ENCODE results near the gene MACROD2. TPM values are rescaled to one million over a fixed set of nuclear protein-coding genes. Genes with fewer than 3 reads are reported as not detected.

MACROD2 gene
- total RNA-seq, 3 donors from 2014 or later: 3.2 to 7.6 (median 6.4) TPM

DNA sequence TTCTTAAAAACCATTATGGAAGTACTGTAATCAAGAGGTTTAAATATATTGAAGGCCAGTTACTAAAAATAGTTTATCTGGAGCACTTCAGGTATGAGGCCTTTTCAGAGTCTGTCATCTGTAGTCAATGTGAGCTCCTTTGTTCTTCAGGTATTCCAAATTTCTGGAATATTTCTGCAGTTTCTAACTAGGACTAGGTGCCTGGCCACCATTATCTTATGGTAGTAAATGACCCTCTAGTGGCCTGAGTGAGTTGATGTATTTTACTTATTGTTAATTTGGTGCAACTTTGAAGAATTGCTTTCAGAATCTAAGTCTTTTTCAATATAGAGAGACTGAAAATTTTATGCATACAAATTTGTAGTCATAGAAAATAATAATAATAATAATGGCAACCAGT is 437.3 kb downstream of the MACROD2 start:
- TF ChIP-seq, protein P1, sequence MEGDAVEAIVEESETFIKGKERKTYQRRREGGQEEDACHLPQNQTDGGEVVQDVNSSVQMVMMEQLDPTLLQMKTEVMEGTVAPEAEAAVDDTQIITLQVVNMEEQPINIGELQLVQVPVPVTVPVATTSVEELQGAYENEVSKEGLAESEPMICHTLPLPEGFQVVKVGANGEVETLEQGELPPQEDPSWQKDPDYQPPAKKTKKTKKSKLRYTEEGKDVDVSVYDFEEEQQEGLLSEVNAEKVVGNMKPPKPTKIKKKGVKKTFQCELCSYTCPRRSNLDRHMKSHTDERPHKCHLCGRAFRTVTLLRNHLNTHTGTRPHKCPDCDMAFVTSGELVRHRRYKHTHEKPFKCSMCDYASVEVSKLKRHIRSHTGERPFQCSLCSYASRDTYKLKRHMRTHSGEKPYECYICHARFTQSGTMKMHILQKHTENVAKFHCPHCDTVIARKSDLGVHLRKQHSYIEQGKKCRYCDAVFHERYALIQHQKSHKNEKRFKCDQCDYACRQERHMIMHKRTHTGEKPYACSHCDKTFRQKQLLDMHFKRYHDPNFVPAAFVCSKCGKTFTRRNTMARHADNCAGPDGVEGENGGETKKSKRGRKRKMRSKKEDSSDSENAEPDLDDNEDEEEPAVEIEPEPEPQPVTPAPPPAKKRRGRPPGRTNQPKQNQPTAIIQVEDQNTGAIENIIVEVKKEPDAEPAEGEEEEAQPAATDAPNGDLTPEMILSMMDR (IDR thresholded peaks at IDR 0.05): no peak
- ATAC-seq (no peak), DNase-seq (no peak)
- H3K4me1 ChIP-seq (ENCODE audit: low read depth): no peaks in the 10 kb centered on the region
- intact Hi-C loops (cut with DNase I, micrococcal nuclease): no loop called here
- H3K9me3 ChIP-seq: no peaks in the 10 kb centered on the region
- no peak overlapping the region for H3K4me3 ChIP-seq
- no peaks in the 10 kb centered on the region for H3K36me3 ChIP-seq (ENCODE audit: low read depth)

DNA sequence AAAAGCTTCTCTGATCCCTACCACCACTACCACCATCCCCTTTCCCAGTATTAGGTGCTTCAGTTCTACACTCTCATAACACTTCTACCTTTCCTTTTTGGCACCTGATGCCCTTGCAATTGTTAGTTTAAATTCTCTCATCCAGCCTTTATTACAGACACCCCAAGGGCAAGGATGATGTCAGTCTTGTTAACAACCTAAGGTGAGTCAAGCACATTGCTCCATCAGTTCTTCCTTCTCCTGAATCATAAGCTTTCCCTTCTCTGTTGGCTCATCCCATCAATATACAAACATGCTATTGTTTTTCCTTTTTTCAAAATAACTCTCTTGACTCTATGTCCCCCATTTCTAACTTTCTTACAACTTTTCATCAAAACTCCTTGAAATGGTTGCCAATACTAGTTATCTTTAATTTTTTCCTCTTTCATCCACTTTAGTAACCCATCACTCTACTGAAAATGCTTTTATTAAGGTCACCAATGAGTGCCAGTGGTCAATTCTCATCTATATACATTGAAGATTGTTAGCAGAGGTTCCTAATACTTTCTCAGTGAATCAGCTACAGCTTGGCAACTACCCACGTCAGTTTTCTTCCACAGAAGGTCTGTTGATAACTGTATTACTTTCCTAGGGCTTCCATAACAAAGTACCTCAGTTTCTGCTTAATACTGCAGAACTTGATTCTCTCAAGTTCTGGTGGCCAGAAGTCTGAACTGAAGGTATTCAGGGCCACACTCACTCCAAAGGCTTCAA is 439.2 kb downstream of the MACROD2 start:
- Histone ChIP-seq H3K4me1 (ENCODE audit: low read depth) (no peaks in the 10 kb centered on the region), H3K9me3 (no peaks in the 10 kb centered on the region), H3K4me3 (no peak overlapping the region), H3K36me3 (ENCODE audit: low read depth) (no peaks in the 10 kb centered on the region)
- ATAC-seq: no peak
- TF ChIP-seq, protein P1 (IDR thresholded peaks at IDR 0.05): no peak
- DNase-seq: no peak
- intact Hi-C loops (cut with DNase I, micrococcal nuclease): no loop called here

DNA sequence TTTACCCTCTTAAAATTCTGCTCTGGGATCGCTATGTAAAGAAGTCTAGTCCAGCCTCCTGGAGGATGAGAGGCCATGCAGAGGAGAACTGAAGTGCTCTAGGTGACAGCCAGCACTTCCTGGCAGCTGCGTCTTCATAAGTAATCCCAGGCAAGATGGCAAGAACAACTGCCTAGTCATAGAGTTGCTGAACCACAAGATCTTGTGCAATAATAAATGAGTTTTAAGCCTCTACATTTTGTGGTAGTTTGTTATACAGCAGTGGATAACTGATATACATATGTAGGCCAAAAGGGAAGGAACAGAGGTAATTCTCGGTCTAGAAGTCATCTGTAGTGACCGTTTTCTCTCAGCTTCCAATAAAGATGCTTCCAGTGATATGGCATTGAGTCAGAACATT is 445.9 kb downstream of the MACROD2 start:
- DNase-seq (no peak), ATAC-seq (no peak)
- no peaks in the 10 kb centered on the region for H3K4me1 ChIP-seq (ENCODE audit: low read depth)
- TF ChIP-seq, protein P1 (IDR thresholded peaks at IDR 0.05): no peak
- H3K36me3 ChIP-seq (ENCODE audit: low read depth): no peaks in the 10 kb centered on the region
- H3K4me3 ChIP-seq: no peak overlapping the region
- H3K9me3 ChIP-seq: no peaks in the 10 kb centered on the region
- intact Hi-C loops (cut with DNase I, micrococcal nuclease): no loop called here

DNA sequence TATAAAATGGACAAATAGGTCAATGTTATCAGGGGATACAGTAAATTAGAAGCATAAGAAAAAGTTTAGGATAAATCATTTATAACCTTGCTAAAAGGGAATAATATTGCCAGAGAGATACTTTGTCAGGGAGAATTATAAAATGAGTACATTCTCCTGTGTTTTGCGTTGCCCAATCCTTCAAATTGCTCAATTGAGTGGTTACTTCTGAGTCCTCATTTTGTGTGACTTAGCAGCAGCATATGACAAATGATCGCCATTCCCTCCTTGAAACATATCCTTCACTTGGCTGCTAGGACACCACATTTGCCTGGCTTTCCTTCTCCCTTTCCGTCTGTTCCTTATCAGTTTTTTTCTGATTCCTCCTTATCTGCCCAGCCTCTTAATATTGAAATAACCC is 448.8 kb downstream of the MACROD2 start:
- no peak overlapping the region for H3K4me3 ChIP-seq
- no peaks in the 10 kb centered on the region for H3K9me3 ChIP-seq
- intact Hi-C loops (cut with DNase I, micrococcal nuclease): no loop called here
- DNase-seq (no peak), ATAC-seq (no peak)
- TF ChIP-seq, protein P1 (IDR thresholded peaks at IDR 0.05): no peak
- no peaks in the 10 kb centered on the region for H3K36me3 ChIP-seq (ENCODE audit: low read depth)
- H3K4me1 ChIP-seq (ENCODE audit: low read depth): no peaks in the 10 kb centered on the region

DNA sequence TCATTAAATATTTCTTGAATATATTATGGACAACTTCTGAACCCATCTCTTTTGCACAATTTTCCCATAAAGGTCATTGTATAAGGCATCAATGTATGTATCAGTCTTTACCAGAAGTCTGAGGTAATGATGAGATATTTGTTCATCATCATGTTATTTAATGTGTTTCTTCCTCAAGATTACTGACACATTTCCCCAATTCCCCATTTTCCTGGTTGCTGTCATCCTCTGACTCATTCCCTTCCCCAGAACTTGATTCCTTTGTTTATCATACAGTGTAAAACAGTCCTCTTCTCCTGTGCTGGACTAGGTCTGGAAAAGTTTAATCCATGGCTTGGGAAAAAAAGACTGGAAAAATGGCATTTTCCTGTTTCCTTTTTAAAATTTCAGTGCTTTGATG is 450.0 kb downstream of the MACROD2 start:
- TF ChIP-seq, protein P1 (IDR thresholded peaks at IDR 0.05): no peak
- intact Hi-C loops (cut with DNase I, micrococcal nuclease): no loop called here
- ATAC-seq (no peak), DNase-seq (no peak)
- H3K36me3 ChIP-seq (ENCODE audit: low read depth): no peaks in the 10 kb centered on the region
- no peaks in the 10 kb centered on the region for H3K4me1 ChIP-seq (ENCODE audit: low read depth)
- H3K4me3 ChIP-seq: no peak overlapping the region
- no peaks in the 10 kb centered on the region for H3K9me3 ChIP-seq
